SKM-1 (cell line): Measurements from ENCODE around the gene ZNF578.
A peak's percentile ranks its signal among the peaks of the same experiment; 100 is the strongest.
"Not testable (repeated sequence)": the region's sequence is repeated elsewhere in the genome, so short reads cannot be mapped to it uniquely, and the experiment has no call there.

Experiments
- DNase-seq: peaks from one replicate; lab custom pipeline; 2025; ENCODE audit not compliant: unreplicated experiment; lab: John Stamatoyannopoulos, UW

The ZNF578 gene

DNA sequence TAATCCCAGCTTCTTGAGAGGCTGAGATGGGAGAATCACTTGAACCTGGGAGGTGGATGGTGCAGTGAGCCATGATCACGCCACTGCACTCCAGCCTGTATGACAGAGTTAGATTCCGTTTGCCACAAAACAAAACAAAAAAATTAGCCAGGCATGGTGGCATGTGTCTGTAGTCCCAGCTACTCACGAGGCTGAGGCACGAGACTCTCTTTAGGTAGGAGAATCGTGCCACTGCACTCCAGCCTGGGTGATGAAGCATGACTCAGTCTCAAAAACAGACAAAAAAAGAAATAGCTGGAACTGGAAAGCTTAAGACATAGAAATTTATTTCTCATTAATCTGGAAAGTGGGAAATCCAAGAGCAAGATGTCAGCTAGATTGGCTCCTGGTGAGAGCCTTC lies 53.9 kb downstream of the ZNF578 start:
- no peak for DNase-seq

DNA sequence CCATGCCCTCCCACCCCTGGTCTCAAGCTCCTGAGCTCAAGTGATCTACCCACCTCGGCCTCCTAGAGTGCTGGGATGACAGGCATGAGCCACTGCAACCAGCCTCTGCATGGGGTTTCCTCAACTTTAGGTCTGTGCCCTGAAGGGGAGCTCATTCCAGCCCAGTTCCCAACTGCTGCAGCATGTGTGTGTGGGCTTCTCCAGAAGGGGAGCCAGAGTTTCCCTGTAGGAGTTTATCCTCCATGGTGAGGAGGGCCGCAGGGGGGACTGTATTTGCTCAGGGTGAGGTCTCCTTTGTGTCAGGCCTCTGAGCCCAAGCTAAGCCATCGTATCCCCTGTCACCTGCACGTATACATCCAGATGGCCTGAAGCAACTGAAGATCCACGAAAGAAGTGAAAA lies 62.8 kb downstream of the ZNF578 start:
- no peak for DNase-seq

DNA sequence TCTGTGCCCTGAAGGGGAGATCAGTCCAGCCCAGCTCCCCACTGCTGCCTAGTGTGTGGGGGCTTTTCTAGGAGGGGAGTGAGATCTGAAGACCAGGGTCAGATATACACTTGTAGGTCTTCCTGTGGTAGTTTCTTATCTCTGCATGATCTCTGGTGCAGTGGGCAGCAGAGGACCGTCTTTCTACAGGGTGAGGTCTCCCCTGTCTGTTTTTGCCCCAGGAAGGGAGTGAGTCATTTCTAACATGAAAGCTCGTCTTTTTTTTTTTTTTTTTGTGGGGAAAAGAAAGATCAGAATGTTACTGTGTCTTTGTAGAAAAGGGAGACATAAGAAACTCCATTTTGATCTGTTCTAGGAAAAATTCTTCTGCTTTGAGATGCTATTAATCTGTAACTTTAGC lies 65.3 kb downstream of the ZNF578 start:
- DNase-seq: no peak

DNA sequence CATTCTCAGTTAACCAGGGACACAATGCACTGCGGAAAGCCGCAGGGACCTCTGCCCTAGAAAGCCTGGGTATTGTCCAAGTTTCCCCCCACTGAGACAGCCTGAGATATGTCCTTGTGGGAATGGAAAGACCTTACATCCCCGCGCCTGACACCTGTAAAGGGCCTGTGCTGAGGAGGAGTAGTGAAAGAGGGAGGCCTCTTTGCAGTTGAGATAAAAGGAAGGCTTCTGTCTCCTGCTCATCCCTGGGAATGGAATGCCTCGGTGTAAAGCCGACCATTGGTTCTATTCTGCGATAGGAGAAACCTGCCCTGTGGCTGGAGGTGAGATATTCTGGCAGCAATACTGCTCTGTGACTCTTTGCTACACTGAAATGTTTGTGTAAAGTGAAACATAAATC lies 65.8 kb downstream of the ZNF578 start:
- DNase-seq: not testable (repeated sequence)

DNA sequence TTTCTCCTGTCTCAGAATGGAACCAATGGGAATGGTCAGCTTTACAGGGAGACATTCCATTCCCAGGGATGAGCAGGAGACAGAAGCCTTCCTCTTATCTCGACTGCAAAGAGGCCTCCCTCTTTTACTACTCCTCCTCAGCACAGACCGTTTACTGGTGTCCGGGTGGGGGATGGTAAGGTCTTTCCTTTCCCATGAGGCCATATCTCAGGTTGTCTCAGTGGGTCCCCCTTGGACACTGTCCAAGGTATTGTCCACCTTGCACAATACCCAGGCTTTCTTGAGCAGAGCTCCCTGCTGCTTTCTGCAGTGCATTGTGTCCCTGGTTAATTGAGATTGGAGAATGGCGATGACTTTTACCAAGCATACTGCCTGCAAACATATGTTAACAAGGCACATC lies 66.7 kb downstream of the ZNF578 start:
- no peak for DNase-seq

DNA sequence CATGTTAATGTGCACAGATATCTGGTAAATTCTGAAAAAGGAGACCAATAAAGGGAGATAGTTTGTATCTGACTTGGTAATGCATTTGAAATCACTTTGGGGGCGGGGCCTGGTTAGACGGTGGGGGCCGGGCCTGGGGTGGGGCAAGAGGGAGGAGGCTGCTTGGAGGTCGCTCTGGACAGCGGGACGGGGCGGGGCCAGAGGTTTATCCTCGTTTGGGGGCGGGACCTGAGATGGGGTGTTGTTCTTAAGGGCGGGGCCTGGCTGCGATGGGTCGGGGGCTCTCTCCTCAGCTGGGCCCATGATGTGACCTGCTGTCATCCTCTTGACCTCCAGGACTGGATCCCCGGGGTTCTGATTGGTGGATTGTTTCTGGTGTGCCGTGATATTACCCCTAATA lies 69.2 kb downstream of the ZNF578 start:
- DNase-seq: no peak

DNA sequence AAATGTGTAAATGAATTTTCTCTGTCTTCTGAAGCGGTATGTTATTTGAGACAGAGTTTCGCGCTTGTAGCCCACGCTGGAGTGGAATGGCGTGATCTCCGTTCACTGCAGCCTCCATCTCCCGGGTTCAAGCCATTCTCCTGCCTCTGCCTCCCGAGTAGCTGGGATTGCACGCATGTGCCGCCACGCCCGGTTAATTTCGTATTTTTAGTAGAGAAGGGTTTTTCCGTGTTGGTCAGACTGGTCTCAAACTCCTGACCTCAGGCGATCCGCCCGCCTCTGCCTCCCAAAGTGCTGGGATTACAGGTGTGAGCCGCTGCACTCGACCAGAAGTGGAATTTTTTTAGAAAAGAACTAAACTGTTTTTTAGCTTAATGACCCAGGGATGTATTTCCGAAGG lies 70.7 kb downstream of the ZNF578 start:
- DNase-seq: no peak

DNA sequence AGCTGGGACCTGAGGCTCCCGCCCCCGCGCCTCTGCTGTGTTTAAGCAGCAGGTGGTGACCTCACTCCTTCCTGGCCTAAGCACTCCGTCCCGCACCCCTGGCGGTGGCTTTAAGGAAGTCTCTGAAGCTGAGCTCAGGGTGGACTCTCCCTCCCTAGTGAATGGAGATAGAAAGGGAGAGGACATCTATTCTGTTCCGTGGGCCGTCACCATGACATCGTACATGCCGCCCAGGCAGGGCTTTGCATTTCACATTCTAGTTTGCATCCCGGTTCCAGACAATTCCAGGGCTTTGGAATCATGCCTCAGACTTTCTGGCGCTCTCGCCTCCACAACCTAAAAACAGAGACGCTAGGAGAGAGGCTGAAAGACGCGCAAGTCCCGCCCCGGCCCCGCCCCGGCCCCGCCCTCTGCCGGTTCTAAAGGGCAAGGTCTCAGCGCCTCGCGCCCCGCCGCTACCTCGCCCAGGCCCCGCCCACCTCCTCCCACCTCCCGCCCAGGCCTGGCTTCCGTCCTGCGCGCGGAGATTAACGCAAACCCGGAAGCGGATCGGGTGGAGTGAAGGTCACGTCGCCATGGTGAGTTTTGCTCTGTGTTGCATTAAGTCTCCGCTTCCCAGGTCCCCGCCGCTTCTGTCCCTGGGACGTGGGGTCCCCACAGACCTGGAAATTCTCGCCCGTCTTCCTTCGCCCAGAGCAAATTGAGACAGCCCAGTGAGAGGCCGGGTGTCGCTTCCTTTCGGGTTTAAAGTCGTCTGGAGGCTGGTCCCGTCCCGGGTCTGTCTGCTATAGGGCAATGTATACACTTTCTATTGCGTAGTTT lies 74.0 kb downstream of the ZNF578 start, which contains the start of gene ZNF808:
ZNF808 (plus strand) TSS at position 535 of the 822 bp plus-strand sequence. CDS start 15,617 bp downstream, outside the sequence.
- peak; percentile 80 for DNase-seq

DNA sequence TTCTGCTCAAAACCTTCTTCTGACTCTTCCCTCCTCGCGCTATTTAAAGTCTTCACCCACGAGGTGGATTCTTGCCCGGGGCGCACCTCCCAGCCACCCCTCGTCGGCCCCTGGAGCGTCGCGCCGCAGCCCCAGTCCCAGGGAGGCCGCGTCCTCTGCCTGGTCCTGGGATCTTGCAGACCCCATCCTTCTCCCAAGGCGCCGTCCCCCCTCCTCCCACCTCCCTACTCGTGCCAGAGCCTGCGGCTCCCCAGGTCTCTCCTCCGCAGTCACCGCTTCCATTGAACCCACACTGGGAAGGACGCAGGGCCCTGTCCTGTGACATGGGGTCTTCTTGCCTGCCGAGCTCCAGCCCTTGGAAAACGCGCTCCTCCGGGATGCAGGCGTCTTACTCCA lies 74.6 kb downstream of the ZNF578 start:
- no peak for DNase-seq

DNA sequence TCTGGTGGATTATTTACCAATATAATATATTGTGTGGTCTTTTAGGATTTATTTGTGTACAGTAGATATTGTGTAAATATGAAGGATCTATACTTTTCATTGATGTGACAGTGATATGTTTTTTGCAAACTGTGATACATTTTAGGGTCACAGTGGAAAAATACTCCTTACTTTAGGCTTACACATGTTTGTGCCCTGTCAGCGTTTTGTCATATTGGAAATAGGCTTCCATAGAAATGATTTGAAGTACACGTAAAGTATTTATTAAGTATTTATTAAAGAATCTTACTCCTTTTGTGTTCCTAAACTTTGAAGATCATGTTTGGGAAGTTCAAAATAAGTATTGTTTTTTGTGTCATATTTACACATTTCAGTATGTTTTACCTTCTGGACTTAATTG lies 79.1 kb downstream of the ZNF578 start:
- no peak for DNase-seq

DNA sequence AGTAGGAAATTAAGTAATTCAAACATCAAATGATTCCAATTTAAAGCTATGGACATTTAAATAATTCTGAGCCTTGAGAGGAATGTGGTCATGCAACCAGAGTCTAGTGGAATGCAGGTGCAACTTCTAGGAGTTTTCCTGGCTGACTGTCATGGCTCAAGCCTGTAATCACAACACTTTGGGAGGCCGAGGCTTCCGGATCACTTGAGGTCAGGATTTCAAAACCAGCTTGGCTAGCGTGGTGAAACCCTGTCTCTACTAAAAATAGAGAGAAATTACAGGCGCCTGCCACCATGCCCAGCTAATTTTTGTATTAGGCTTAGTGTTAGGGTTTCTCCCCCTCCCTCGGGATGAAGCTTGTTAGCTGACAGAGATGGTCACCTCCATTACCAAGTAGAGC lies 80.5 kb downstream of the ZNF578 start:
- no peak for DNase-seq

DNA sequence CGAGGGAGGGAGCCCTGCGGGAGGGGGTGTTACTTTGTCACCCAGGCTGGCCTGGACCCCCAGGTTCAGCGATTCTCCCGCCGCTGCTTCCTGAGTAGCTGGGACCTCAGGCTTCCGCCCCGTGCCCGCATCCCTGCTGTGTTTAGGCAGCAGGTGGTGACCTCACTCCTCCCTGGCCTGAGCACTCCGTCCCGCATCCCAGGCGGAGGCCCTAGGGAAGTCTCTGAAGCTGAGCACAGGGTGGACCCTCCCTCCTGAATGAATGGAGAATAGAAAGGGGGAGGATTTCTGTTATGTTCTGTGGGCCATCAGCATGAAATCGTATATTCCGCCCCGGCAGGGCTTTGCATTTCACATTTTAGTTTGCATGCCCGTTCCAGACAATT lies 82.0 kb downstream of the ZNF578 start:
- not testable (repeated sequence) for DNase-seq

DNA sequence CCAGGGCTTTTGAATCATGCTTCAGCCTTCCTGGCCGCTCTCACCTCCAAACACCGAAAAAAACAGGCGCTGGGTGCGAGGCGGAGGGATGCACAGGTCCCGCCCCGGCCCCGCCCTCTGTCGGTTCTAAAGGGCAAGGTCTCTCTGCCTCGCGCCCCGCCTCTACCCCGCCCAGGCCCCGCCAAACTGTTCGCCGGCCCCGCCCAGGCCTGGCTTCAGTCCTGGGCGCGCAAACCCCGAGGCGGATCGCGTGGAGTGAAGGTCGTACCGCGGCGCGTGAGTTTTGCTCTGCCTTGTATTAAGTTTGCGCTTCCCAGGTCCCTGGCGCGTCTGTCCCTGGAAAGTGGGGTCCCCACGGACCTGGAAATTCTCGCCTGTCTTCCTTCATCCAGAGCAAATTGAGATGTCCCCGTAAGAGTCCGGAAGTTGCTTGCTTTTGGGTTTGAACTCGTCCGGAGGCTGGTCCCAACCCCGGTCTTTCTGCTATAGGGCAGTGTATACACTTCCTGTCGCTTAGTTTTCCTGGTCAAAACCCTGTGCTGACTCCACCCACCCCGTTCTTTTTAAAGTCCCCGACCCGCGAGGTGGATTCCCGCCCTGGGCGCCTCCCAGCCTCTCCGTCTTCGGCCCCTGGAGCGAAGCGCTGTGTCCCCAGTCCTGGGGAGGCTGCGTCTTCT lies 82.6 kb downstream of the ZNF578 start:
- no peak for DNase-seq

DNA sequence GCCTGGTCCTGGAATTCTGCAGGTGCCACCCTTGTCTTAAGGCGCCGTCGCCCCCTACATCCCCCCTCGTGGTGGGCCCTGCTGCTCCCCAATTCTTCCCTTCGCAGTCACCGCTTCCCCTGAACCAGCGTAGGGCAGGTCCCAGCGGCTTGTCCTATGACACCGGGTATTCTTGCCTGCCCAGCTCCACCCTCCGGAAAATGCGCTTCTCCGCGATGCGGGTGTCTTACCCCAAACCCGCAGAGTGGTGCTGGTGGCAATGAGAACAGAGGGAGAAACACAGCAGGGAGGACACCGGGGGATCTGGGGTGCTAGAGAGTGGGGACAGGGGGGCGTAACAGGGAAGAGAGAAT lies 83.1 kb downstream of the ZNF578 start:
- no peak for DNase-seq

DNA sequence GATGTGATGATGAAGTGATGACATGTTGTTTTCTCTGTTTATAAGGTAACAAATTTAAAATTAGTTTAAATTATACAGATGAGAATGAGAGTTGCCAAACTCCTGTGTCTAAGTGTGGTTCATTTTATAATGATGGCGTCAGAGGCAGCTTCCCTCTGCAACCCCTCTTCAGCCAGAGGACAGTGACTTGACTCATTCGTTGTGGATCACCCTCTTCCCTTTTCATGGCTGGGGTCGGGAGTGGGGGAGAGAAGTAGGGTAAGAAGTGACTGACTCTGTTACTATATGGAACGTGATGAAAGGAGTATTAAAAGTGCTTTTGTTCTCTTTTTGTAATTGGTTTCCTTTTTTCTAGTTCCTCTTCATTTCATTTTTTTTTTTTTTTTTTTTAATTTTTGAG lies 85.5 kb downstream of the ZNF578 start:
- DNase-seq: not testable (repeated sequence)

DNA sequence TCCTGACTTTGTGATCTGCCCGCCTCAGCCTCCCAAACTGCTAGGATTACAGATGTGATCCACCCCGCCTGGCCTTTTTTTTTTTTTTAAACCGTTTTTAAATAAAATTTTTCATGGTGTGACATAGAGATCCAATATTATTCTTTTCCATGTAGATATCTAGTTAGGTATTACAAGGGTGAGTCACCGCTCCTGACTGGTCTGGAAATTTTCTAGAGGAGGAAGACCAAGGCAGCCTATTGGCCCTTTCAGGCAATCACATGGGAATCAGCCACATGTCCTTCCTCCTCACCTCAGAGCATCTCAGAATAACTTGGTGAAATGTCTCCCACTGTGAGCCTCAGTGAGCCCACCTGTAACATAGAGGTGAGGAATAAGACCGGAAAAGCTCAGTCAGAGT lies 87.8 kb downstream of the ZNF578 start:
- not testable (repeated sequence) for DNase-seq

DNA sequence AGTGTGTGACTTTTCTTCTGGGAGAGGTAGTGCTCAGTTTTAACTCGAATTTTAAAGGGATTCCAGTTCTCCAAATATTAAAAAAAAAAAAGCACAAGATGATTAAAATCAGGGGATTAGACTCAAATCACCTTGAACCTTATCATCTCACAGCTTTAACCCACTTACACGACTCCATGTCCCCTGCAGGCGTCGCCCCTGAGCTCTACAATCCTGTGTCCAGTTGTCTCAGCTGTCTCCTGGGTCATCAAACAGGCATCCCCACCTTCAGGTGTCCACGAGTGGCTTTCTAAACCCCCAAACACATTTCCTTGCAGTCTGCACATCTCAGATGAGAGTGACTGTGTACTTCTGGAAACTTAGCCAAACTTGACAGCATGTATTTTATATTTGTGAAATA lies 88.3 kb downstream of the ZNF578 start:
- DNase-seq: no peak

DNA sequence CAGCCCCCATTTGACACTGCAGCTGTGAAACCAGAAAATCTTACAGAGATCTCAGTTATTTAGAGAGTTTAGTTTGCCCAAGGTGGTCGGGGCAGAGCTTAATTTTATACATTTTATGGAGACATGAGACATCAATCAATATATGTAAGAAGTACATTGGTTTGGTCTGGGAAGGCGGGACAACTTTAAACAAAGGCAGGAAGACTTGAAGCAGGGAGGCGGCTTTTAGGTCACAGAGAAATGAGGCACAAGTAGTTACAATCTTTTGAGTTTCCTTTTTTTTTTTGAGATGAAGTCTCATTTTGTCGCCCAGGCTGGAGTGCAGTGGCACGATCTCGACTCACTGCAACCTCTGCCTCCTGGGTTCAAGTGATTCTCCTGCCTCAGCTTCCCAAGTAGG lies 89.2 kb downstream of the ZNF578 start:
- DNase-seq: not testable (repeated sequence)

DNA sequence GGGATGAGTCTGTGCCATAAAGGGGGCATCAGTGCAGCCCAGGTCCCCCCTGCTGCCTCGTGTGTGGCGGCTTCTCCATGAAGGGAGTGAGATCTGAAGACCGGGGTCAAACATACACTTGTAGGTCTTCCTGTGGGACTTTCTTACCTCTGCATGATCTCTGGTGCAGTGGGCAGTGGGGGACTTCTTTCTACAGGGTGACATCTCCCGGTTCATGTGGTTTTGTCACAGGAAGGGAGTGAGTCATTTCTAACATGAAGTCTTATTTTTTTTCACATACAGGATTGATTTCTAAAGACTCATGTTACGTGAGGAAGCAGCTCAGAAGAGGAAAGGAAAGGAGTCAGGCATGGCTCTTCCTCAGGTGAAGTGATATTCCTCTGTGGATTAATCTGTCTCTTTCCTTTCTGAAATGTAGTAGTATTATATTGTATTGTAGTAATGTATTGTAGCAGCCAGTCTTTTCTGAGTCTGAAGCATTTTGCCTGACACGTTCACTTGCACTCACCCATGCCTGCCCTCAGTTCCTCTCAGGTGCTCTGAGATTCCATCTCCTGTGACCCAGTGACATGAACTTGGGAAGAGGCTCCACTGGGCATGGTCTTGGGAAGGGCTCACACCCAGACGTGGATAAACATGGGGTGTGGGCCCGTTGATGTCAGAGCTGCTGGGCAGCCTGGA lies 89.8 kb downstream of the ZNF578 start:
- no peak for DNase-seq

DNA sequence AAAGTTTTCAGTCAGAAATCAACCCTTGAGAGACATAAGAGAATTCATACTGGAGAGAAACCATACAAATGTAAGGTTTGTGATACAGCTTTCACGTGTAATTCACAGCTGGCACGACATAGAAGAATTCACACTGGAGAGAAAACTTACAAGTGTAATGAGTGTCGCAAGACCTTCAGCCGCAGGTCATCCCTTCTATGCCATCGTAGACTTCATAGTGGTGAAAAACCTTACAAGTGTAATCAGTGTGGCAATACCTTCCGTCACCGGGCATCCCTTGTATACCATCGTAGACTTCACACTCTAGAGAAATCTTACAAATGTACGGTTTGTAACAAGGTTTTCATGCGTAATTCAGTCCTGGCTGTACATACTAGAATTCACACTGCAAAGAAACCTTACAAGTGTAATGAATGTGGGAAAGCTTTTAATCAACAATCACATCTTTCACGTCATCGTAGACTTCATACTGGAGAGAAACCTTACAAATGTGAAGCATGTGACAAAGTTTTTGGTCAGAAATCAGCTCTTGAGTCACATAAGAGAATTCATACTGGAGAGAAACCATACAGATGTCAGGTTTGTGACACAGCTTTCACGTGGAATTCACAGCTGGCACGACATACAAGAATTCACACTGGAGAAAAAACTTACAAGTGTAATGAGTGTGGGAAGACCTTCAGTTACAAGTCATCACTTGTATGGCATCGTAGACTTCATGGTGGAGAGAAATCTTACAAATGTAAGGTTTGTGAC lies 101.0 kb downstream of the ZNF578 start:
- DNase-seq: no peak

DNA sequence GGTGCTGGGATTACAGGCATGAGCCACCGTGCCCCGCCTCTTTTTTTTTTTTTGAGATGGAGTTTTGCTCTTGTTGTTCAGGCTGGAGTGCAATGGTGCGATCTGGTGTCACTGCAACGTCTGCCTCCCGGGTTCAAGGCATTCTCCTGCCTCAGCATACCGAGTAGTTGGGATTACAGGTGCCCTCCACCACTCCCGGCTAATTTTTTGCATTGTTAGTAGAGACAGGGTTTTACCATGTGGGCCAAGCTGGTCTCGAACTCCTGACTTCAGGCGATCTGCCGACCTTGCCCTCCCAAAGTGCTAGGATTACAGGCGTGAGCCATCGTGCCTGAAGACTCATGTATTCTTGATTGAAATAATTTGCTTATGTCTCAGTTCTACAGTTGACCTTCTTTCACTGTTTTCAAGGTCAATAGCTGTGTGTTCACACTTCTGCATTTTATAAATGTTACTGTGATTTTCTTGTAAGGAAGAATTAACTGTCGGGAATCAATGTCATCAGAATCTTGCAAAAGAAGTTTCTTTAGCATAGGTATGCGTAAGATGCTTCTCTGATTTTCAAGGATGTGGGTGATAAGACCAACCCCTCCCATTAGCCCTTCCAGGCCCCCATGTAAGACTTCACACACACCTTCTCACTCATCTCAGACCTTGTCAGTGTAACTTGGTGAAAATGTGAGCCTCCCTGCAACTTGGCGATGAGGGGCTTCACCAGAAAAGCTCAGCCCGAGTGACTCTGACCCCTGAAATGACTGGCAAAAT lies 104.1 kb downstream of the ZNF578 start:
- no peak for DNase-seq
